ENCODE results near the gene UCHL5.
"Not testable (repeated sequence)": the region's sequence is repeated elsewhere in the genome, so short reads cannot be mapped to it uniquely, and the experiment has no call there.

Gene UCHL5

GRCh38 chr1:193009501-193009900 lies 49.7 kb downstream of the UCHL5 start:
- DNase-seq = no peak

GRCh38 chr1:193005785-193006184 lies 53.4 kb downstream of the UCHL5 start:
- DNase-seq = no peak

DNA sequence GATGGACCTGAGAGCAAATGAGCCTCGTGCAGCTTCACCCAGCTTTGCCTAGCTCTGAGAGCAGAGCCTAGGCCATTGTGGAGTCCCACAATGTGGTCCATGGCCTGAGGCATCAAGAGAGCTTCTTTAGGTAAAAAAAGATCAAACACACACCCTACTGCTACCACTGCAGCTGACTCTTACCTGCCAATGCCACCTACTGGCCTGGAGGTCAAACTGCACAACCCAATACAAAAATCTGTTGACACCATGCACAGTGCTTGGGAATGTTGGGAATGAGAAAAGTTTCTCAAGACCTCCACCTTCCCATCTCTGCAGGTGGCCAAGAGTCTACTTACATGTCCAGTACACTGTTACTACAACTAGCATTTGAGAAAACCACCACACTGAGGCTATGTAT lies 60.6 kb downstream of the UCHL5 start:
- no peak for DNase-seq

DNA sequence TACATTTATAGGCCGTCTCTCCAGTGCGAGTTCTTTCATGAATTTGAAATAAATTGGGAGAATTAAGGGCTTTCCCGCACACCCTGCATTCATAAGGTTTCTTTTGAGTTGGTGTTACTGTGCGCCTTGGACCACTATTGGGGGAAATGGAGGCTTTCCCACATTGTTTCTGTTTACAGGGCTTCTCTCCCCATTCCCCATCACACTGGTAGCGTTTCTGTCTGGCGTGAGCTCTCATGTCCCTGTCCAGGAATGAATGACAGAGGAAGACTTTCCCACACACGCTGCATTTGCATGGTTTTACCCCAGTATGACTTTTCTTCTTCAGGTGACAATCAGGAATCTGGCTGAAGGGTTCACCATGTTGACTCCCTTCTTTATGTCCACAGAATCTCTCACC lies 65.0 kb downstream of the UCHL5 start:
- DNase-seq = no peak

GRCh38 chr1:192993426-192994085 lies 65.6 kb downstream of the UCHL5 start:
- no peak for DNase-seq

DNA sequence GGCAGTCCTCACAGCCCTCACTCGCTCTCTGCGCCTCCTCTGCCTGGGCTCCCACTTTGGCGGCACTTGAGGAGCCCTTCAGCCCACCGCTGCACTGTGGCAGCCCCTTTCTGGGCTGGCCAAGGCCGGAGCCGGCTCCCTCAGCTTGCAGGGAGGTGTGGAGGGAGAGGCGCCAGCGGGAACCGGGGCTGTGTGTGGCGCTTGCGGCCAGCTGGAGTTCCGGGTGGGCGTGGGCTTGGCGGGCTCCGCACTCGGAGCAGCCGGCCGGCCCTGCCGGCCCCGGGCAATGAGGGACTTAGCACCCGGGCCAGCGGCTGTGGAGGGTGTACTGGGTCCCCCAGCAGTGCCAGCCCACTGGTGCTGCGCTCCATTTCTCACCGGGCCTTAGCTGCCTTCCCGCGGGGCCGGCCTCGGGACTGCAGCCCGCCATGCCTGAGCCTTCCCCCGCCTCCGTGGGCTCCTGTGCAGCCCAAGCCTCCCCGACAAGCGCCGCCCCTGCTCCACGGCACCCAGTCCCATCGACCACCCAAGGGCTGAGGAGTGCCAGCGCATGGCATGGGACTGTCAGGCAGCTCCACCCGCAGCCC lies 72.3 kb downstream of the UCHL5 start:
- not testable (repeated sequence) for DNase-seq

DNA sequence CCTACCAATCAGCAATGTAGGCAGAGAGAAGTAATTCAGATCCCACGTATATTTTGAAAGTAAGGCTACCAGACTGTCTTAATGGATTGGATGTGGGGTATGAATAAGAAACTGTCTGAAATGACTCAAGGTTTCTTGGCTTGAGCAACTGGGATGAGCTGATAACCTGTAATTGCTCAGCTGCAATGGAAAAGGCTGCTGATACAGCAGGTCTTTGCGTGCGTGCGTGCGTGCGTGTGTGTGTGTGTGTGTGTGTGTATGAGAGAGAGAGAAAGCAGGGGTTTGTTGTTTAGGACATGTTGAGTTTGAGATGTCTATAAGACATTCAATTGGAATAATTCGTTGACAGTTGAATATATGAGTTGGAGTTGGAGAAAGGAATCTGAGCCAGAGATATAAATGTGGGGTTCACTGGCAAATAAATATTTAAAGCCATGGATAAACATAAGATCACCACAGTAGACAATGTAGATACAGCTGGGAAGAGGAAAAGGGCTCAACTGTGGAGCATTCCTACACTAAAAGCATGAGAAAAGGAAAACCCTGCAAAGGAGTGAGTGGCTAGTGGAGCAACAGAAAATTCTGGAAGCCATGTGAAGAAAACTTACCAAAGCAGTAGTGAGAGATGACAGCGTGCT lies 72.9 kb downstream of the UCHL5 start:
- DNase-seq = peak in 1 of 2 experiments; percentile 15

DNA sequence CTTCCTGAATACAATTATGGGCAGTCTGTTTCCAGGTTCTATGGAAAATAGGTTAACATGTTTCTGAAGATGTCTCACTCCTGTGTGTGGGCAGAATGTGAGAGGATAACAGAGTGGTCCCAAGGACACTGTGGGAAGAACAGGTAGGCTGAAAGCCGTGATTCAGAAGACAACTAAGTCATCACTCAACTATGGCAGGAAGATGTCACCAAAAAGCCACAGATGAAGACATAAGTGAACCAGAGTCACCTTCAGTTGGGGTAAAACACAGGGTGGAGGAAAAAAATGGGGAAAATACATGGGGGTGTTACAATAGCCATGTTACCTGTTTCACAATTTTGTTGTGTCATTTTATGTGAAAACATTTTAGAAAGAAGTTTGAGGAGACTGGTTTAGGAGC lies 75.1 kb downstream of the UCHL5 start:
- no peak for DNase-seq

GRCh38 chr1:192983349-192983980 lies 75.7 kb downstream of the UCHL5 start:
- peak in 1 of 2 experiments; percentile 33 for DNase-seq

GRCh38 chr1:192980856-192981255 lies 78.3 kb downstream of the UCHL5 start:
- DNase-seq = no peak

DNA sequence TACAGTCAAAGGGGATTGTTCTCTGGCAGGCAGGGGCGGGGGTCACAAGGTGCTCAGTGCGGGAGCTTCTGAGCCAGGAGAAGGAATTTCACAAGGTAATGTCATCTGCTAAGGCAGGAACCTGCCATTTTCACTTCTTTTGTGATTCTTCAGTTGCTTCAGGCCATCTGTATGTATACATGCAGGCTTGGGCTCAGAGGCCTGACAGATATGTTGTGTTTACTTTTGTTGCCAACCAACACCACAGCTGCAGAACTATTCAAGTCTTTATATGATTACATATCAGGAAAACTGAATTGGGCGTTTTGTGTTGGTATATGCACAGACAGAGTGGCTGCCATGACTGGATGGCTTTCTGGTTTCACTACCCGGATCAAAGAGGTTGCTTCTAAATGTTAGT lies 78.8 kb downstream of the UCHL5 start:
- DNase-seq = not testable (repeated sequence)

- no peak for DNase-seq
These were observed 79.6 kb downstream of the UCHL5 start for GRCh38 chr1:192979542-192979941.

- DNase-seq = no peak
These were observed 80.9 kb downstream of the UCHL5 start for GRCh38 chr1:192978195-192978710.

DNA sequence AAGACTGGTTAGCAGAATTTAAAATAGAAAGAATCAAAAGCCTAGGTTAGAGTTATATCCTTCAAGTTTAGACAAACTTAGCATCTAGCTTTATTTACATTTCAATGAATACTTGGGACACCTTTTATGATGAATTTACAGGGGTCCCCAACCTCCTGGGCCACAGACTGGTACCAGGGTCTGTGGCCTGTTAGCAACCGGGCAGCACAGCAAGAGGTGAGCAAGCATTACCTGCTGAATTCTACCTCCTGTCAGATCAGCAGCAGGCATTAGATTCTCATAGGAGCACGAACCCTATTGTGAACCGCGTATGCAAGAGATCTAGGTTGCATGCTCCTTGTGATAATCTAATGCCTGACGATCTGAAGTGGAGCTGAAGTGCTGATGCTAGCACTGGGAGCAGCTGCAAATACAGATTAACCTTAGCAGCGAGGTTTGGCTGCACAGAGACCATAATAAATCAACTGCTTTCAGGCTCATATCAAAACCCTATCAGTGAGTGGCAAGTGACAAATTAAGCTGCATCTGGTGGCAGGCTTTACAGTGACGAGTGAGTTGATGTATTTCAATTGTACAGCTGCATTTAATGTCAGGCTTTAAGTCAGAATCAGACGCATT lies 82.0 kb downstream of the UCHL5 start:
- DNase-seq = no peak

GRCh38 chr1:192976576-192976975 lies 82.6 kb downstream of the UCHL5 start:
- DNase-seq = no peak

DNA sequence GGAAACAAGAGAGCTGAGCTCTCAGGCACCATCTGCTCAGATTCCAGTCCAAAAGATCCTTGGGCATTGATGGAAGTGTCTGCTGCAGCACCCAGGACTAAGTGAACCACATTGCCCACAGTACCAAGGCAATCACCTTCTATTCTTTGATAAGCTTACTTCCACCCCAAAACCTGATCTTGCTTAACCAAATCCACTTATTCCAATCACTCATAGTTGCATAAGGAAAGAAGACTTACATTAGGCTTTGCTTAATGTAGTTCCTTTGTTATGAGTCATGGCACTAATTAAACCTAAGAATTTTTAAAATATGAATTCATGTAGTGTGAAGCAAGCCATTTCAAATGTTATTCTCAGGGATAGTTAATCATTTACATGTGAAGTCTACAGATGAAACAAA lies 84.5 kb downstream of the UCHL5 start:
- DNase-seq = no peak

DNA sequence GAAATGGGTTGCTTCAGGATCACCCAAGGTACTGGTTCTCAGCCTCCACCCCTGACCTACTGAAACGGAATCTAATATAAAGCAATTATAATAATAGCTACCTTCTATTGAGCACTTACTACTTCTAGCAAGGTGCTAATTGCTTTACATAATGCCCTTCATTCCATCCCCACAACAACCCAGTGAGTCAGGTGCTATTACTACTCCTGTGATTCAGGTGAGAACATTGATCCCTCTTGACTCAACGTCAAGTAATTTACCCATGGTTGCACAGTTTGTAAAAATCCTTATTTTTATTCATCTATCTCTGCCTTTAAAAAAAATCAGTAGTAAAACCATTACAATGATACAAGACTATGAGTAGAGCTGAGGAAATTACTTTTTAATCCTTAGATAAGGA lies 85.2 kb downstream of the UCHL5 start:
- no peak for DNase-seq

DNA sequence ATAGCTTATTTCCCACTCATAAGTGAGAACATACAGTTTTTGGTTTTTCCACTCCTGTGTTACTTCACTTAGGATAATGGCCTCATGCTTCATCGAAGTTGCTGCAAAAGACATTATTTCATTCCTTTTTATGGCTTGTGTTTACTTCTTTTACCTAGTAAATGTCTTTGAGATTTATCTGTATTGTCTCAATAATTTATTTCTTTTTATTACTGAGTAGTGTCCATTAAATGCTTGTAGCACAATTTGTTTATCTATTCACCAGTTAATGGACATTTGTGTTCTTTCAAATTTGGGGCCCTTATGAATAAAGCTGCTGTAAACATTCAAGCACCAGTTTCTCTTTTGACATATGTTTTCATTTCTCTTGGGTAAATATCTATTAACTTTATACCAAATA lies 86.0 kb downstream of the UCHL5 start:
- DNase-seq = no peak

DNA sequence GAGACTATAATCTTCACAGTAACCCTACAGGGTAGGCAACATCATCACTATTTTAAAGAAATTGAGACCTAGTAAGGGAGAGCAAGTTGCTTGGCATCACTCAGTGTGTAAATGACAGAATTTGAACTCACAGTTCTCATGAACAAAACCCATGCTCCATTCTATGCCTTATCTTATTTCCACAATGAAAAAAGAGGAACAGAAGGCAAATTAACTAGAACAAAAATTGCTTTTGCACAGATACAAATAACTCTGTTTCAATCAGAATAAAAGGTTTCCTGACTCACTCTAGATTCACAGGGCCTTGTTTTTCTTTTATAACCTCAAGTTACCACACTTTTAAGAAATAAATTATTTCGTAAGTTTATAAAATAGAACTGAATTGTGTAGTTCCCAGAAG lies 90.1 kb downstream of the UCHL5 start:
- no peak for DNase-seq

- no peak for DNase-seq
These were observed 90.8 kb downstream of the UCHL5 start for GRCh38 chr1:192968323-192968722.

DNA sequence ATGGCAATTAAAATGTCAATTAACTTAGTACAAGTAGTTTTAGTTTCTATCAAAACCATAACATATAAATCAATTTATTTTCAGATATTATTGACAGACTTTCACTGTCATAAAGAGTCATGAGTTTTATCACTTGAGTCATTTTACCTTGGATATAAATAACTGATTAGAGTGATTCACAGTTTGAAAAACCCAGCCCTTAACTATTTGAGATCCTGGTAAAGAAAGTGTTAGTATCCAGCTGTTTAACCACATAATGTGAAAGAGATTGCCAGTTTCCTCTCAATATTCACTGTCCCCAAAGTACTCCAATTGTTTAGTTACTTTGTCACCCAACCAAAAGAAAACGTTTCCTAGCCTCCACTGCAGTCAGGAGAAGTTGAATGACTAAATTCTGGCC lies 91.3 kb downstream of the UCHL5 start:
- DNase-seq = no peak

GRCh38 chr1:192967211-192967877 lies 91.8 kb downstream of the UCHL5 start:
- DNase-seq = no peak

DNA sequence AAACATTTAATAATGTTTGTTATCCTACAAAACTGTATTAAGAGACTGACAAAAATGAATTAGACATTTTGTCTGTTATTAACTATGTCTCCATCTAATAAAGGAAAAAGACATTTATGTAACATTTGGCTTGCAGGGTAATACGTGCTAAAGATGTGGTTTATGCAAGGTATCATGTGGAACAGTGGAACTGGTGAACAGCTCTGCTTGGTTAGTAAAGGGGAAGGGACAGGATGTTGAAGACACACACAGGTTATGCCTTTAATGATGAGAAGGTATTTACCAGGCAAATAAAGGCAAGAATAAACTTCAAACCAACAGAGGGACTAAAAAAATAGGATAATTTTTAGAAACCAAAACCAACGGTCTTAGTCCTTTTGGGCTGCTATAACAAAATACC lies 93.1 kb downstream of the UCHL5 start:
- no peak for DNase-seq

Measured in stimulated activated CD4-positive, alpha-beta T cell treated with anti-CD3 and anti-CD28 coated beads, Interleukin-4, amount 100 ng/mL, for 4 hours (primary cell).